Measurements from ENCODE around the gene IRX2. TPM values are rescaled to one million over a fixed set of nuclear protein-coding genes. Genes with fewer than 3 reads are reported as not detected.

The IRX2 gene
- total and polyA plus RNA-seq, 2 of the 4 experiments (the other 2 are of a cell fraction) = 0.36 to 0.97 TPM

- WGBS, 2 experiments (ENCODE audit: extremely low coverage in 2 of 2, insufficient read length in 1 of 2) = no CpG with 5 or more reads among the region's 3 CpGs
- no peak overlapping the region for H3K4me3 ChIP-seq (ENCODE audit: insufficient read depth, low read depth, low read length)
- no peak overlapping the region for H2BK20ac ChIP-seq (ENCODE audit: low read depth, low read length)
- CTCF ChIA-PET = interaction anchor here (1.5 kb wide), 1 partner anchor 10 kb away, joined by 5 read pairs; no protein-coding TSS in a partner anchor
- no peak overlapping the region for H3K56ac ChIP-seq (ENCODE audit: extremely low read depth, insufficient read depth, low read length)
- dilution Hi-C loops (cut with HindIII; ENCODE audit: low sequenced_read_pairs, unreplicated experiment) (no loop called here), intact Hi-C loops (cut with micrococcal nuclease) (no loop called here), in situ Hi-C loops (cut with MboI; ENCODE audit: low sequenced_read_pairs) (no loop called here)
- no peak overlapping the region for H3K4ac ChIP-seq (ENCODE audit: low read depth, low read length)
- no peaks in the 10 kb centered on the region for H4K20me1 ChIP-seq (ENCODE audit: insufficient read depth, low read length)
- no peaks in the 10 kb centered on the region for H3K79me1 ChIP-seq (ENCODE audit: low read depth in 1 of 2, low read length in 2 of 2)
- POLR2A ChIA-PET (ENCODE audit: unreplicated experiment) = no interaction called here
- no peaks in the 10 kb centered on the region for H3K9me1 ChIP-seq (ENCODE audit: insufficient read depth, low read length)
- no peaks in the 10 kb centered on the region for H3K36me3 ChIP-seq (ENCODE audit: control insufficient read depth, insufficient read depth, low read length)
- no peak overlapping the region for H3K23ac ChIP-seq (ENCODE audit: low read depth, low read length)
- H2BK5ac ChIP-seq (ENCODE audit: low read depth, low read length, poor library complexity, severe bottlenecking) = no peak overlapping the region
- H4K91ac ChIP-seq (ENCODE audit: insufficient read depth, low read depth, low read length) = no peak overlapping the region
- no peak for TF ChIP-seq MAZ (IDR thresholded peaks at IDR 0.05; ENCODE audit: borderline replicate concordance, low read depth, low read length)
- H3K4me2 ChIP-seq (ENCODE audit: low read depth, low read length) = no peak overlapping the region
- no TSS peak for BruUV-seq (replicated peaks)
- H4K8ac ChIP-seq (ENCODE audit: low read depth in 2 of 2, low read length in 2 of 2) = no peak overlapping the region
- no peak overlapping the region for H3K14ac ChIP-seq (replicated peaks; ENCODE audit: low read depth, low read length)
- no peak overlapping the region for H2BK120ac ChIP-seq (ENCODE audit: low read depth, low read length)
- no peak overlapping the region for H3K18ac ChIP-seq (ENCODE audit: low read depth, low read length)
- no peak overlapping the region for H2AK9ac ChIP-seq (replicated peaks; ENCODE audit: low read depth, low read length, poor library complexity)
- DNase-seq = no peak
- H3K27ac ChIP-seq (ENCODE audit: insufficient read depth, low read length) = no peak overlapping the region
- no peak overlapping the region for H3K9ac ChIP-seq (ENCODE audit: low read depth, low read length)
- H2AK5ac ChIP-seq (ENCODE audit: low read depth, low read length) = no peak overlapping the region
- H4K5ac ChIP-seq (ENCODE audit: low read depth, low read length) = no peak overlapping the region
- no peak overlapping the region for H2AFZ ChIP-seq (replicated peaks; ENCODE audit: low read length, poor library complexity)
- no peak for ATAC-seq (ENCODE audit: low read depth)
- peaks cover 20% of the 10 kb centered on the region for H3K27me3 ChIP-seq (ENCODE audit: control insufficient read depth, insufficient read depth, low read length)
- H3K4me1 ChIP-seq (ENCODE audit: control insufficient read depth, insufficient read depth, low read length) = no peaks in the 10 kb centered on the region
- H2BK15ac ChIP-seq (ENCODE audit: low read depth, low read length) = no peak overlapping the region
- H3K9me3 ChIP-seq (ENCODE audit: control insufficient read depth, insufficient read depth, low read length) = peaks cover 7% of the 10 kb centered on the region; the same call in 1 of the 2 replicates
These were observed 4.9 kb downstream of the IRX2 start for GRCh38 chr5:2746561-2747032.
